Measurements from ENCODE around the gene NSMCE1. TPM values are rescaled to one million over a fixed set of nuclear protein-coding genes. Genes with fewer than 3 reads are reported as not detected.
"Not testable (repeated sequence)": the region's sequence is repeated elsewhere in the genome, so short reads cannot be mapped to it uniquely, and the experiment has no call there.

The NSMCE1 gene
- total and polyA plus RNA-seq, 5 experiments from 2014 or later, result 81.8 to 209 (median 177) TPM

DNA sequence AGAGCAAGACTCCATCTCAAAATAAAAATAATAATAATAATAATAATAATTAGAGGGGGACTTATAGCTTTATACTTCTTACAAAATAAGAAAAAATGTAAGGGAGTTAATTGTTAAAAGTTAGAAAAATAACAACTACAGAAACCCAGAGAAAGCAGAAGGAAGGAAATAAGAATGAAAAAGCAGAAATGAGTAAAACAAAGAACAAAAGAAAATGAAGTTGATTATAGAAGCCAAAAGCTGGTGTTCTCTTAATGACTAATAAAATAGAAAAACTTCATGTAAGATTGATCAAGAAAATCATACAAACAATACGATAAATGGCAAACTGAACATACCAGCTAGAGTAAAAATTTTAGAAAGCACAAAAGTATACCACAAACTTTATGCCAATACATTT, 6.8 kb upstream of the NSMCE1 start:
- Mint-ChIP-seq H3K36me3 (no peaks in the 10 kb centered on the region), H3K4me1 (peaks cover 23 to 48% (median 30%) of the 10 kb centered on the region in 4 donors), H3K27me3 (no peaks in the 10 kb centered on the region), H3K4me3 (peak overlapping the region in 1 of 10 donors; percentile 25), H3K27ac (peak overlapping the region in 2 of 10 donors; percentile 25 to 38), H3K9me3 (no peaks in the 10 kb centered on the region)
- ATAC-seq, result no peak
- DNase-seq, result no peak
- POLR2A ChIA-PET, result interaction anchor here (1.0 to 5.3 kb wide), 3 partner anchors 39 to 92 kb away, joined by 4 to 54 read pairs (median 13); no protein-coding TSS in a partner anchor

DNA sequence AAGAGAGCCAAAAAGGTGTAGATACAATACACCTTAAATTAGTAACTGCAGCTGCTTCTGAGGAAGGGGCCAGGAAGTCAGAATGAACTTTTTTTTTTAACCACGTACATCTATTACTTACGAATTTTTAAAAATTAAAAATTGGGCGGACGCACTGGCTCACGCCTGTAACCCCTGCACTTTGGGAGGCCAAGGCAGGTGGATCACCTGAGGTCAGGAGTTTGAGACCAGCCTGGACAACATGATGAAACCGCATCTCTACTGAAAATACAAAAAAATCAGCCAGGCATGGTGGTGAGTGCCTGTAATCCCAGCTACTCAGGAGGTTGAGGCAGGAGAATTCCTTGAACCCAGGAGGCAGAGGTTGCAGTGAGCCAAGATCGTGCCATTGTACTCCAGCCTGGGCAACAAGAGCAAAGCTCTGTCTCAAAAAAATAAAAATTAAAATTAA, 5.9 kb upstream of the NSMCE1 start:
- not testable (repeated sequence) for DNase-seq, H3K27me3 Mint-ChIP-seq, H3K36me3 Mint-ChIP-seq, H3K9me3 Mint-ChIP-seq
- ATAC-seq, result peak in 1 of 2 donors; percentile 12
- H3K27ac Mint-ChIP-seq, result peak overlapping the region; percentile 76 to 94 (median 86)
- POLR2A ChIA-PET, result interaction anchor here (0.5 to 5.3 kb wide), 12 partner anchors 17 to 172 kb away, joined by 3 to 54 read pairs (median 4); no protein-coding TSS in a partner anchor
- H3K4me3 Mint-ChIP-seq, result peak overlapping the region; percentile 10 to 85 (median 71)
- H3K4me1 Mint-ChIP-seq, result peaks cover 29 to 57% (median 39%) of the 10 kb centered on the region in 4 donors

- ATAC-seq, result peak; percentile 75 to 77
- peak overlapping the region; percentile 76 to 94 (median 86) for H3K27ac Mint-ChIP-seq
- no peaks in the 10 kb centered on the region for H3K36me3 Mint-ChIP-seq
- peak in 3 of 10 donors; percentile 38 to 54 (median 45) for DNase-seq
- H3K27me3 Mint-ChIP-seq, result no peaks in the 10 kb centered on the region
- peaks cover 29 to 62% (median 44%) of the 10 kb centered on the region in 4 donors for H3K4me1 Mint-ChIP-seq
- H3K4me3 Mint-ChIP-seq, result peak overlapping the region; percentile 10 to 85 (median 71)
- H3K9me3 Mint-ChIP-seq, result no peaks in the 10 kb centered on the region
- POLR2A ChIA-PET, result interaction anchor here (0.5 to 5.3 kb wide), 13 partner anchors 9 to 173 kb away, joined by 3 to 54 read pairs (median 4); no protein-coding TSS in a partner anchor
These were observed 5.3 kb upstream of the NSMCE1 start for GRCh38 chr16:27273670-27274423.

GRCh38 chr16:27273330-27273669, 4.7 kb upstream of the NSMCE1 start:
- H3K4me3 Mint-ChIP-seq, result peak overlapping the region in 9 of 10 donors; percentile 63 to 85 (median 72)
- no peaks in the 10 kb centered on the region for H3K27me3 Mint-ChIP-seq
- POLR2A ChIA-PET, result interaction anchor here (0.8 to 5.3 kb wide), 7 partner anchors 9 to 95 kb away, joined by 3 to 54 read pairs (median 4); no protein-coding TSS in a partner anchor
- ATAC-seq (no peak), DNase-seq (no peak)
- H3K9me3 Mint-ChIP-seq, result no peaks in the 10 kb centered on the region
- H3K27ac Mint-ChIP-seq, result peak overlapping the region; percentile 76 to 94 (median 86)
- peaks cover 30 to 66% (median 49%) of the 10 kb centered on the region in 4 donors for H3K4me1 Mint-ChIP-seq
- H3K36me3 Mint-ChIP-seq, result no peaks in the 10 kb centered on the region

DNA sequence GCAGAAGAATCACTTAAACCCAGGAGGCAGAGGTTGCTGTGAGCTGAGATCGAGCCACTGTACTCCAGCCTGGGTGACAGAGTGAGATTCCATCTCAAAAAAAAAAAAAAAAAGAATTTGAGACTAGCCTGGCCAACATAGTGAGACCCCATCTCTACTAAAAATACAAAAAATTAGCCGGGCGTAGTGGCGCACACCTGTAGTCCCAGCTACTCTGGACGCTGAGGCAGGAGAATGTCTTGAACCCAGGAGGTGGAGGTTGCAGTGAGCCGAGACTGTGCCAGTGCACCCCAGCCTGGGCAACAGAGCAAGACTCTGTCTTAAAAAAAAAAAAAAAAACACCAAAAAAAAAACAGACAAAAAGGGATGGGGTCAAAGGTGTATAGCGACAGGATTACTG, 4.1 kb upstream of the NSMCE1 start:
- not testable (repeated sequence) for H3K36me3 Mint-ChIP-seq
- H3K4me1 Mint-ChIP-seq, result peaks cover 34 to 71% (median 55%) of the 10 kb centered on the region in 4 donors

GRCh38 chr16:27272076-27272475, 3.5 kb upstream of the NSMCE1 start:
- Mint-ChIP-seq H3K4me3 (peak overlapping the region in 8 of 10 donors; percentile 32 to 68 (median 58)), H3K27ac (peak overlapping the region in 9 of 10 donors; percentile 57 to 95 (median 84)), H3K36me3 (no peaks in the 10 kb centered on the region), H3K4me1 (peaks cover 37 to 77% (median 61%) of the 10 kb centered on the region in 4 donors), H3K9me3 (no peaks in the 10 kb centered on the region), H3K27me3 (no peaks in the 10 kb centered on the region)
- POLR2A ChIA-PET, result interaction anchor here (2.5 to 5.3 kb wide), 2 partner anchors 31 to 36 kb away, joined by 10 to 54 read pairs; no protein-coding TSS in a partner anchor
- ATAC-seq, result no peak
- no peak for DNase-seq

More for the DNA sequence above, 4.1 kb upstream of the NSMCE1 start:
- not testable (repeated sequence) for DNase-seq, H3K27me3 Mint-ChIP-seq, H3K9me3 Mint-ChIP-seq, ATAC-seq
- POLR2A ChIA-PET, result interaction anchor here (0.8 to 5.3 kb wide), 5 partner anchors 8 to 95 kb away, joined by 3 to 54 read pairs (median 4); no protein-coding TSS in a partner anchor
- Mint-ChIP-seq H3K4me3 (peak overlapping the region in 2 of 10 donors; percentile 65 to 82), H3K27ac (peak overlapping the region in 5 of 10 donors; percentile 14 to 94 (median 76))

DNA sequence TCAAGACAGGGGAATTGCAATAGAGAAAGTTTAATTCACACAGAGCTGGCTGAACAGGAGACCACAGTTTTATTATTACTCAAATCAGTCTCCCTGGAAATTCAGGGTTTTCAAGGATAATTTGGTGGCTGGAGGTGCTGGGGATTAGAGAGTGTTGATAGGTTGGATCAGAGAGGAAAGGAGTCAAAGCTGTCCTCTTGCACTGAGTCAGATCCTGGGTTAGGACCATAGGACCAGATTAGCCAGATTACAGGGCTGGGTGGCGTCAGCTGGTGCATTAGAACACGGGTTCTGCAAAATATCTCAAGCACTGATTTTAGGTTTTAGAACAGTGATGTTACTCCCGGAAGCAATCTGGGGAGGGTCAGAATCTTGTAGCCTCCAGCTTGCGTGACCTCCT, 1.8 kb upstream of the NSMCE1 start:
- peaks cover 43 to 79% (median 71%) of the 10 kb centered on the region in 4 donors for H3K4me1 Mint-ChIP-seq
- peak overlapping the region in 3 of 10 donors; percentile 23 to 62 (median 50) for H3K4me3 Mint-ChIP-seq
- H3K36me3 Mint-ChIP-seq, result peaks cover 0 to 3% (median 0%) of the 10 kb centered on the region in 3 donors
- H3K27me3 Mint-ChIP-seq, result no peaks in the 10 kb centered on the region
- POLR2A ChIA-PET, result interaction anchor here (3.4 kb wide), 1 partner anchor 35 kb away, joined by 36 read pairs; no protein-coding TSS in a partner anchor
- H3K27ac Mint-ChIP-seq, result peak overlapping the region in 8 of 10 donors; percentile 32 to 99 (median 76)
- DNase-seq, result no peak
- H3K9me3 Mint-ChIP-seq, result no peaks in the 10 kb centered on the region
- no peak for ATAC-seq

GRCh38 chr16:27269300-27270150, 953 bp upstream of the NSMCE1 start:
- DNase-seq (no peak), ATAC-seq (no peak)
- Mint-ChIP-seq H3K9me3 (no peaks in the 10 kb centered on the region), H3K27ac (peak overlapping the region; percentile 98 to 100 (median 99)), H3K4me3 (peak overlapping the region; percentile 92 to 100 (median 98)), H3K36me3 (peaks cover 0 to 3% (median 0%) of the 10 kb centered on the region in 3 donors), H3K4me1 (peaks cover 44 to 81% (median 75%) of the 10 kb centered on the region in 4 donors), H3K27me3 (no peaks in the 10 kb centered on the region)
- POLR2A ChIA-PET, result interaction anchor here (1.4 to 3.4 kb wide), 3 partner anchors 34 to 98 kb away, joined by 3 to 36 read pairs (median 4); no protein-coding TSS in a partner anchor

DNA sequence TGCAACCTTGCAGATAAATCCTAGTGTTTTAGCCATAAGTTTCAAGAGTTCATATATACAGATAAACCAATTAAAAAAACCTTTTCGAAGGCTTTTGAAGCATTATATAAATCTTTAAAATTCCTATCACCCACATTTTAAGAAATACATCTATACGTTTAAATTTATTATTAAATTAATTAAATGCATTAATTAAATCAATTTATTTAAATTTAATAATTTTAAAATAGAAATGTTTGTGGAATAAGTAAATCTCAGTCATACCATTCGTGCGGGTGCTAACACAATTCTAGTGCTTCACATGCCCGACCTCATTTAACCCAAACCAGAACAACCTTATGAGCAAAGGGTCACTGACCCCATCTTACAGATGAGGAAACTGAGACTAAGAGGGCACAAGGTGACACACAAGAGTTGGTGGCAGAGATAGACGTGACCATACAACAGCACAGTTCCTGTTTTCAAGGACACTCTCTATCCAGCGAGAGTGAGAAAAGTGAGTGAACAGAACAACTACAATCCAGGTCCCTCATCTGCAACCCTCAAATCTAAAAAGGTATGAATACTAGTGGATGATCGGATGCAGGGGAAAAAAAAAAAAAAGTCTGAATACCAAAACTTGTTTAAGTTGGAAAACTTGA, 1.4 kb downstream of the NSMCE1 start:
- Mint-ChIP-seq H3K4me3 (peak overlapping the region; percentile 92 to 100 (median 98)), H3K9me3 (no peaks in the 10 kb centered on the region), H3K27me3 (no peaks in the 10 kb centered on the region), H3K4me1 (peaks cover 41 to 85% (median 76%) of the 10 kb centered on the region in 4 donors), H3K36me3 (peaks cover 0 to 15% (median 6%) of the 10 kb centered on the region in 3 donors), H3K27ac (peak overlapping the region; percentile 7 to 100 (median 98))
- POLR2A ChIA-PET, result interaction anchor here (1.3 to 1.6 kb wide), 2 partner anchors 13 to 36 kb away, joined by 3 to 5 read pairs; no protein-coding TSS in a partner anchor
- DNase-seq, result no peak
- no peak for ATAC-seq

GRCh38 chr16:27265982-27266381, 2.6 kb downstream of the NSMCE1 start:
- DNase-seq (no peak), ATAC-seq (no peak)
- Mint-ChIP-seq H3K4me3 (peak overlapping the region in 4 of 10 donors; percentile 12 to 40 (median 18)), H3K4me1 (peaks cover 40 to 85% (median 74%) of the 10 kb centered on the region in 4 donors), H3K36me3 (peaks cover 0 to 15% (median 6%) of the 10 kb centered on the region in 3 donors), H3K9me3 (no peaks in the 10 kb centered on the region), H3K27ac (peak overlapping the region in 9 of 10 donors; percentile 25 to 83 (median 53)), H3K27me3 (no peaks in the 10 kb centered on the region)
- POLR2A ChIA-PET, result no interaction called here

DNA sequence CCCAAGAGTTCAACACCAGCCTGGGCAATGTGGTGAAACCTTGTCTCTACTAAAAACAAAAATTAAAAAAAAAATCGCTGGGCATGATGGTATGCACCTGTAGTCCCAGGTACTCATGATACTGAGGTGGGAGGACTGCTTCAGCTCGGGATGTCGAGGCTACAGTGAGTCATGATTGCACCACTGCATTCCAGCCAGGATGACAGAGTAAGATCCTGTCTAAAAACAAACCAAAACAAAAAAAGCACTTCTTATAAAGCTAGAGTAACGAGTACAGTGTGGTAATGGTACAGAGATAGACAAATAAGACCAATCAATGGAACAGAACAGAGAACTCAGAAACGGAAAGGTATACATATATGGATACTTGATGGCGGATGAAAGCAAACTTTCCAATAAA, 4.4 kb downstream of the NSMCE1 start:
- H3K4me1 Mint-ChIP-seq, result peaks cover 38 to 80% (median 69%) of the 10 kb centered on the region in 4 donors
- peak overlapping the region in 7 of 10 donors; percentile 3 to 81 (median 64) for H3K27ac Mint-ChIP-seq
- no peak for DNase-seq
- H3K27me3 Mint-ChIP-seq, result no peaks in the 10 kb centered on the region
- H3K36me3 Mint-ChIP-seq, result peaks cover 0 to 15% (median 8%) of the 10 kb centered on the region in 3 donors
- no peak overlapping the region for H3K4me3 Mint-ChIP-seq
- POLR2A ChIA-PET, result interaction anchor here (1.0 kb wide), 1 partner anchor 9 kb away, joined by 4 read pairs; no protein-coding TSS in a partner anchor
- no peak for ATAC-seq
- H3K9me3 Mint-ChIP-seq, result no peaks in the 10 kb centered on the region

Data from naive thymus-derived CD8-positive, alpha-beta T cell (primary cell).